ENCODE results near the gene MRGPRD.
"Not testable (repeated sequence)": the region's sequence is repeated elsewhere in the genome, so short reads cannot be mapped to it uniquely, and the experiment has no call there.

MRGPRD gene

DNA sequence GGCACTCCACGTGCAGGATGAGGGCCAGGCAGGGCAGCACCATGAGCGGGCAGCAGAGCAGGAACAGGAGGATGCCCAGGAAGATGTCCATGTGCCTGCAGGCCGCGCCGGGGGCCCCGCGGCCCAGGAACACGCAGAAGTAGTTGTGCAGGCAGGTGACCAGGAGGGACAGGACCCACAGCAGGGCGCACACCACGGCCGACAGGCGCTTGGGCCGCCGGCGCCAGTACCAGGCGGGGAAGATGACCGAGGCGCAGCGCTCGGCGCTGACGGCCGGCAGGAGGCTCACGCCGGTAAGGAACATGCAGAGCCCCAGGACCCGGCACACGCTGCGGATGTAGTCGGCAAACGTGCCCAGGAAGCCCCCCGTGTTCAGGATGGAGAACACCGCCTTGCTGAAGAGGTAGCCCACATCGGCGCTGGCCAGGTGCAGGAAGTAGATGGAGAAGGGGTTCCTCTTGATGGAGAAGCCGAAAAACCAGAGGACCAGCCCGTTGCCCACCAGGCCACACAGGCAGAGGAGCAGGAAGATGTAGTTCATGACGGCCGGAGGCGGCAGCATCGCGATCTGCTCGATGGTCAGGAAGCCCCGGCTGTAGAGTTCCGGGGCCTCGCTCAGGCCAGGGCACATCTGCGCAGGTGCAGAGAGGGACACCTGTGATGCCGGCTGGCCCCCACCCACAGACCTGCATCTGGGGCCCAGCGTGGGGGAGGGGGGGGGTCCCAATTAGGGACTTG lies 25.0 kb upstream of the MRGPRD start:
- DNase-seq (ENCODE audit: low read depth): no peak

DNA sequence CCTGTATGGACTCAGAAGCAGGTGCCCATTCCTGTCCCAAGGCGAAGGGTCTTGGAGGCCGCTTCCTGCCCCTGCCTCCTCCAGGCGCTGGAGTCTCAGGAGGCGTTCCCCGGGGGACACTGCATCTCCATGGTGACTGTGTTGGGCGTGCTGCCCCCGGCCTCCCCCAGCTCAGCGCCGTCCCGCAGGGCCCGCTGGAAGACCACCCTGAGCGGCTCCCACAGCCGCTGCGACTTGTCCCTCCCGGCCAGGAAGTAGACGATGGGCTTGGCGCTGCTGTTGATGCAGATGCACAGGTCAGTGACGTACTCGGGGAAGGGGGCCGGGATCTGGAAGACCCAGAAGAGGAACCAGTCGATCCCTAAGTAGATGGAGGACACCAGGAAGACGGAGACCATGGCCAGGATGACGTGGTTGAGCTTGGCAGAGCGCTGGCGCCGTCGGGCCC lies 24.4 kb upstream of the MRGPRD start:
- no peak for DNase-seq (ENCODE audit: low read depth)

DNA sequence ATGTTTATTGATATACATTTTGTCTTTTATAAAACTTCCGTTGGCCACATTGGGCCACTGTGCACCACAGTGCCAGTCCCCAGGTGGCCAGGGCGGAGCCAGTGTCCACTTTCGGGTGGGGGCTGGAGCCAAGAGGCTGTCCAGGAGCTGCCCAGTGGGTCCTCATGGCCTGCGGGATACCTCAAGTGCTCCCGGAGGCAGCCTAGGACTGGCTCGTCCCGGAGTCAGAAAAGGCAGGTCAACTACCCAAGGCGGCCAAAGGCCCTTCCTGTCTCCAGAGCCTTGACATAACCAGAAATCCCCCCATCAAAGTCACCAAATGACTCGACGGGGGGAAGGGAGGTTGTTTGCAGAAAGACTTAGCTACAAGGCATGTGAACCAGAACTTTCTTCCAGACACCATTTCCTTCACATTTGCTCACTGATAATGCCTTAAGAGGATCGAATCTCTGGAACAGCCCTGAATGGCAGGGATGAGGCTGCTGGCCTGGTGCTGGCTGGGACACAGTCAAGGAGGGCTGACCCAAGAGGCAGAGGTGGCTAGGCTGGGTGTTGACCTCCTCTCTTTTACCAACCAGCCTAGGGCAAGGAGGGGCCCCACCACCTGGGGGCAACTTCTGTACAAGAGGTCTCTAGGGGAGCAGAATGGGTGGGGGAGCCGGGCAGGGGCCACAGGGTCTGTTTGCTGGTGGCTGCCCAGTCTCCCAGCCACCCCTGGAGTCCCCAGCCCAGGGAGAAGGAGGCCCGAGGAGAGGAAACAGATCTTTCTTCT lies 23.8 kb upstream of the MRGPRD start:
- DNase-seq (ENCODE audit: low read depth): no peak

DNA sequence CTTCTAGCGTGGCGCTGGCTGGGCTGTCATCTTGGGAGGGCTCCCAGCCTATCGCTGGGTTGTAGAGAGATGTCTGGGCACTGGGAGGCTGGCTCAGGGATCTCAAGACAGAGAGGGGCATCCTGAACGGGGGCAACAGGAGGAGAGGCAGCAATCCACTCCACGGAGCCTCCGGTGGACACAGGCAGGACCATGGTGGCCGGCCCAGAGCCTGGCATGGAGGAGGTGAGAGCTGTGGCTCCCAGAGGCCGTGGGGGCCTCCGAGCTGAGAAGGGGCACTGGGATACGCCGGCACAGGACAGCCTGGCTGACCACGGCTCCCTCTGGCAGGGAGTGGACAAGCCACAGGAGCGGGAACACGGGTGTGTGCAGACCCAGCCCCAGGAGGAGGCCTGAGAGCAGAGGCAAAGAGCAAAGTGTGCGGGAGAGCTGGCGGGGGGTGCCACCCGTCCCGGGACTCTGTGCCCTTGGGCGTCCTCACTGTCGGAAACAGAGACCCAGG lies 23.1 kb upstream of the MRGPRD start:
- DNase-seq (ENCODE audit: low read depth): no peak

DNA sequence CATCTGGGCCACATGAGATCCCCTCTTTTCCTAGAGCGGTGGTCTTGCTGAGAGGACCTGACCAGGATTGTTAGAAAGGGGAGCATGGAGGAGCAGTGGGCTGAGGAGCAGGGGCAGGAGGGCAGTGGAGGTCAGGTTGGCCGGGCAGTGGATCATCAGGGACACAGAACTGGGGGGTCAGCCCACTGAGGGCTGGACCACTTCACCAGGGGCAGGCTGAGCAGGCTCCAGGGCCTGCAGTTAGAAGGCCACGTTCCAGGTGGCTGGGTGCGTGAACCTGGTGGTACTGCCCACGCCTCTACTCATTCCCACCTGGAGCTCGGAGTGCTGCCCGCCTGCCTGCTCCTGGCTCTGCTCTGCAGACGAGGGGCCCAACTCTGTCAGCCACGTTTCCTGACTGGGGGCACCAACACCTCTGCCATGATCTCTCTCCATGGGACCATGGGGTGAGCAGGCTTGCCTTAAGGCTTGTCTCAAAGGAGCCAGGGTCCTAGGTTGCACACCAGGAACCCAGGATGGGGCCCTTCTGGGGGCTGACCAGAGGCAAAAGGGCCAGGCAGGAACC lies 22.6 kb upstream of the MRGPRD start:
- DNase-seq (ENCODE audit: low read depth): no peak

DNA sequence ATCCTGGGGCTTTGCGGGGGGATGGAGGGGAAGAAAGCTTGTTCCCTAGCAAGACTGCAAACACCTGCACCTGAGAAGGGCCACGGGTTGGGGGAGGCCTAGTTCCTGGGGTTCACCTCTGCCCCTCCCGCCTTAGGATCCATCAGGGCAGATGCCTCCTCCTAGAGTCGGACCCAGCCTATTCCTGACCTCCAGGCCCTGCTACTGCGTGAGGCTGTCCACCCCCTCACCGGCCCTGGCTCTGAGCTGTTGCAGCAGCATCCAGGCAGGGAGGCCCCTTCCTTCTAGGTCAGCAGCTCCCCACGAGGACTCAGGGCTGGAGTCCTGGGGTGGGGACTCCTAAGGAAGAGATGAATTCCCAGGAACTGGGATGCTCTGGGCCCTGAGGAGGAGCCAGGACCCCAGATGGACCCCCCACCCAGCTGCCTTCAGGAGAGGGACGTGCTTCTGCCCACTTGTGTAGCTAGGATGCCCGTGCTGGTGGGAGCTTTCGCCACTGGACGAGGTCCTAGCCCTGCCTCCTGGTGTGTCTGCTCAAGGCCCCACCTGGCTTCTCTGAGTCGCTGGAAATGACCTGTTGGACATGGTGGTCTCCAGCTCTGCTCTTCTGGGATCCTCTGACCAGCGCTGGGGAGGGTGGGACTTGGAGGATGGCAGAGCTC lies 21.9 kb upstream of the MRGPRD start:
- no peak for DNase-seq (ENCODE audit: low read depth)

DNA sequence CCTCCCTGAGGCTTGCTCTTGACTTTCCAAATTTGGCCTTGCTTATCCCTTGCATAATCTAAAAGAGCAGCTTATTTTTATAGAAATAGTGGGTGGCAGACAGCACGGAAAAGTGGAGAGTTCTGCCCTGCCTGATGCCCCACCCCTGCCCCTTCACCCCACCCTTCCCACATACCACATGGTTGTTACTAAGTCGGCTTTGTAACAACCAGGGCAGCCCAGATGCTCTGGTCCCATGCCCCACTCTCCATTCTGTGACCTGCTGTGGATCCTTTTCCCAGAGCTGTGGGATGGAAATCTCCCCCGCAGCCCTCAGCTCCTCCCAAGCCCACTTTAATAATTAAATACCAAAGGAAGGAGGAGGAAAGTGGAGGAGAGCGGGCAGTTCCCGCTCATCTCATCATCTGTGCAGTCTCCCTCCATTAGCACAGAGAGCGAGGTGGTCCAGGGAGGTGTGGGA lies 21.4 kb upstream of the MRGPRD start:
- DNase-seq (ENCODE audit: low read depth): no peak

DNA sequence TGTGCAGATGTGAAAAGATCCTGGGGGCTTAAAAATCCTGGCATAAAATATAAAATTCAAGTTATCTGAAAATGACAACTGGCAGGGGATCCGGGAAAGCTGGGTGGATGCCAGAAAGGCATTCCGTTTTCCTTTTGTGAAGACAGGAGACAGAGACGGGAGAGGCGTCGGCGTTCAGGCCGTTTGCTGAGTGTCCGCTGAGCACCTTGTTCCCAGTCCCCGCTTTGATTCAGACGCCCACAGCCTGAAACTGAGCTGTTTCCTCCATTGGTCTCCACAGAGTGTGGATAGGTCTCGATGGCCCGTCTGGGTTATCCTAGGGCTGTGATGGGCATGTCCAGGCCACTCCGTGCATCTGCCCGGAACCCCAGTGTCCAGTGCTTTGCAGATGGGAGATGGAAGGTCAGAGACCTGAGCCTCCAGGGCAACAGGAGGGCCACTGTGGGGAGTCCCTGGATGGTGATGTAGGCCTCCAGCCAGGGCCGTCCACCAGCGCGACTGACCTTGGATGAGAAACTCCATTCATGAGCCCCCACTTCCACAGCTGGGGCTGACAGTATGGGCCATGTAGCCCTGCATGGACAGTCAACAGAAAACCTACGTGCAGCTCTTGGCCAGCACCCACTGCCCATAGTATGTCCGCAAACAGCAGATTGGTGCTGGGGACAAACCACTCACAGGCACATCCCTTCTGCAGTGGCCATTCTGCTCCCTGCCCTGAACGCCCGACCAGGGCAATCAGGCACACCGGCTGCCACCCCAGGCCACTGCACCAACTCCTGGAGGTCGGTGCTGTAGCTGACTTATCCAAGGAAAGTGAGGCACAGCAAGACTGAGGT lies 20.7 kb upstream of the MRGPRD start:
- no peak for DNase-seq (ENCODE audit: low read depth)

DNA sequence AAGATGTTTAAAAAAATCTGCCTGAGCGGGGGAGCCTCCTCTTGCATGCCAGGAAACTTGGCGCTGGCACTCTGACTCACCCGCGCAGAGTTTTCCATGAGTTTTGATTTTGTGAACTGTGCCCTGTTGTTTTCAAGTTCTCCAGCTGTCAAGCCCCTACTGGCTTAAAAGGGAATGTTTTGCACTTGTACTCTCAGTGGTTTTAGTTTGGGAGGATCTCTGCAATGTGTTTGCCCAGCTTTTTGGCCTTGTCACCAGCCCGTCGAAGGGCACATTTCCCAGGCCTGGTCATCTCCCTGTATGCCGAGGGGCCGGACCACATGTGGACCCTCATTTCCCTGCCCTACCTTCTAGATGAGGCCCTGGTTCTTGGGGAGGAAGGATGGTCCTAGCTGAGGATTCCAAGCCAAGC lies 20.1 kb upstream of the MRGPRD start:
- peak; percentile 35 for DNase-seq (ENCODE audit: low read depth)

DNA sequence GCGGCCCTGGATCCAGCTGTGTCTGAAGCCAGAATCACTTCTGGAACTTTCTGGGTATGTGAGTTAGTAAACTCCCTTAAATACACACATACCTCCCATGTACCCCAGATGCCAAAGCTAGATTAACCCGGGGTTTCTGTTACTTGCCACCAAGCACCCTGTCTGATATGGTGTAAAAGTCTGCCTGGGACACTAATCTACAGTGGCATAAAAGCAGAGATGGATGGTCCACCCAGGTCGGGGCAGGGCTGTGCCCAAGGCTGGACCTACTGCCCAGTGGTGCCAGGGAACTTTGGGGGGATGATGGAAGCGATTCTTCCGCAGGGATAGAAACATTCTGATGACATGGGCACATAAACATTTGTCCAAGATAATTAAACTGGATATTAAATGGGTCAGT lies 19.6 kb upstream of the MRGPRD start:
- DNase-seq (ENCODE audit: low read depth): no peak

DNA sequence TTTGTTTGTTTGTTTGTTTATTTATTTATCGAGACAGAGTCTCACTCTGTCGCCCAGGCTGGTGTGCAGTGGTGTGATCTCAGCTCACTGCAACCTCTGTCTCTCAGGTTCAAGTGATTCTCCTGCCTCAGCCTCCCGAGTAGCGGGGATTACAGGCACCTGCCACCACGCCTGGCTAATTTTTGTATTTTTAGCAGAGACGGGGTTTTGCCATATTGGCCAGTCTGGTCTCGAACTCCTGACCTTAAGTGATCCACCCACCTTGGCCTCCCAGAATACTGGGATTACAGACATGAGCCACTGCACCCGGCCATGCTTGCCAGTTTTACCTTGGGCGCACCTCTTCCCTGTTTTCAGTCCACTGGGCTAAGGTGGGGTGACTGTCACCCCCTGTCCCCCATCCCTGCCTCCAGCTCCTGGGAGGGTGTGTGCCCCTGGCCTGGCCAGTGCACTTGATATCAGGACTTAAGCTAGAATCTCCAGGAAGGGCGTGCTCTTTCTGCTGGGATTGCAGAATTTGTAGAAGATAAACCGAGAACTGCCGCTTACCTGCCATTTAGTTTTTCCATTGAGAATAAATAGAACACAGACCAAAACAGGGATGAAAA lies 19.1 kb upstream of the MRGPRD start:
- not testable (repeated sequence) for DNase-seq (ENCODE audit: low read depth)

DNA sequence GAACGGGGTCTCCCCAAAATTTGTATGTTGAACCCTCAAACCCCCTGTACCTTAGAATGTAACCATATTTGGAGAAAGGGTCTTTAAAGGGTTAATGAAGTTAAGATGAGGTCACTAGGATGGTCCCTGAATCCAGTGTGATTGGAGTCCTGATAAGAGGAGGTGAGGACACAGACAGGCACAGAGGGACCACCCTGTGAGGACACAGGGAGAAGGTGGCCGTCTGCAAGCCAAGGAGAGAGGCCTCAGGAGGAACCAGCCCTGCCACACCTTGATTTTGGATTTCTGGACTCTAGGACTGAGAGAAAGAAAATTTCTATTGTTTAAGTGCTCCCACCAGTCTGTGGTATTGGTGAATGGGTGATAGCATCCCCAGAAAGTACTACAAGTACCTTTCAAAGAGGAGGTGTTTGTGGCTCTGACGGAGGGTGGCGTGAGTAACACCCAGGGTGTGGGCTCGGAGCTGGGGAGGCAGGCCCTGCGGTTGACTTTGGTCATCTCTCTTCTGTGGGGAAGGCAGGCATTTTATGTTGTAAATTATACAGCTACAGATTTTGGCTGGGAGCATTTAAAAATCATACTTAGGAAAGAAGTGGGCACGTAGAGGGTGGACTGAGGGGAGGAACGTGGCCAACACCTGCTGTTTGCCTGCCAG lies 18.4 kb upstream of the MRGPRD start:
- no peak for DNase-seq (ENCODE audit: low read depth)

DNA sequence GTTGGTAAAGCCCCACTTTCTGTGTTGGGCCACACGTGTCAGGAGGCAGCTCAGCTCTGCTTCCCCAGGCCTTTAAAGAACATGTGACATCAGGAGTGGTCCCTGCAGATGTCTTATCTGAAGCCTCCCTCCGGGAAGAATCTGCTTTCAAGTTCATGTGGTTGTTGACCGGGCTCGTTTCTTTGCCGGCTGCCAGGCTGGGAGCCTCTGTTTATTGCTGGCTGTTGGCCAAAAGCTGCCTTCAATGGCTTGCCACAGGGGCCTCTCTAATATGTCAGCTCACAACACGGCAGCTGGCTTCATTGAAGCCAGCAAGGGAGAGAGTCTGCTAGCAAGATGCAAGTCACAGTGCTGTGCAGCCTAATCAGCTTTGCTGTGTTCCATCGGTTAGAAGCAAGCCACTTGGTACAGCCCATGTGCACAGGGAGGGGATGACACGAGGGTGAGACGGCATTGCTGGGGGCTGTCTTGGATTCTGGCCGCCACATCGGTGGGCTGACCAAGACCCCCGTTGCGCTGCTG lies 17.7 kb upstream of the MRGPRD start:
- no peak for DNase-seq (ENCODE audit: low read depth)

DNA sequence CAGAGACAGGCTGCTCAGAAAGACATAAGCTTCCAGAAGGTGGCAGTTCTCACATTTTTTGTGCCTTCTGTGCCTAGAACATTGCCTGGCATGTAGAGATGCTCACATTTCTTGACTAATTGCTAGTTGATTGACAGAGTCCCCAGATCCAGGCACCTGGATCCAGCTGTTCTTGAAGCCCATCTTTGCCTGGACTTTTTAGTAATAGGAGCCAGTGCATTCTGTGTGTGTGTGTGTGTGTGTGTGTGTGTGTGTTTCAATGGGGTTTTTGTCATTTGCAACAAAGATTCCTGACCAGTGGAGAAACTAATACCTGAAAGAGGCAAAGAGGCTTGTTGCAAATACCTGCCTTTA lies 17.2 kb upstream of the MRGPRD start:
- DNase-seq (ENCODE audit: low read depth): no peak

DNA sequence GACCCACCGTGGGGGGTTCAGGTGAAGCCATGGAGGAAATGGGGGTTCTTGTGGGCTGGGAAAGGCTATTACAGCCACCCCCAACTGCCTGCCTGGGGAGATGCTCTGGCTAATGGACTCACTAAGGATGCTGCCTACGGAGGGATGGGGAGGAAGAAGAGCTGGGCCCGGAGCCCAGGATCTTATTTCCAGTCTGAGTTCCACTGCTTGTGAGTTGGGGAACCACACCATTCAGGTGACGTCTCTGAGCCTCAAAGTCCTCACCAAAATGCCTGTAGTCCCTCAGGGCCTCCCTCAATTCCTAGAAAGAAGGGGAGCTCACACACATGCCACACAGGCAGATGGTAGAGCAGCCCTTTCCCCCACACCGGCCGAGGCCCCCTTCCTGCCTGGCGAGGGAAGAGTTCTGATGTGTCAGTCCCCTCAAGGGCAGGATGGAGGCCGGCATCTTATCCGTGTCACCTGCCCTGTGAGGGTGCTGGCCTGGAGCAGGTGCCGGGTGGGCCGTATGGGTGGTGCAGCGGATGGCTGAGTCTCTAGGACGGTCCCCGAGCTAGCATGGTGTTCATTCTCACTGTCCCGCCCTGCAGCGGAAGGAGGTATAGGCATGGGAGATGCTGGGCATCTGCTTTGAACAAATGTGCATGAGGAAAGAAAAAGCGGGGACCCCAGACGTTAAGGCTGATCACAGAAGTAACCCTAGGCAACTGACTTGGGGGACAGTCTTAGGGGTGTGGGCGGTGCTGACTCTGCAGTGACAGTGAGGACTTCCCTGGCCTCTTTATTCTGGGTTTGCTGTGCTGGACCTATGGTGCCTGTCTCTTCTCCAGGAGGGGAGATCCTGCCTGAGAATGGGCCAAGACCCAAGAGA lies 16.6 kb upstream of the MRGPRD start:
- no peak for DNase-seq (ENCODE audit: low read depth)

DNA sequence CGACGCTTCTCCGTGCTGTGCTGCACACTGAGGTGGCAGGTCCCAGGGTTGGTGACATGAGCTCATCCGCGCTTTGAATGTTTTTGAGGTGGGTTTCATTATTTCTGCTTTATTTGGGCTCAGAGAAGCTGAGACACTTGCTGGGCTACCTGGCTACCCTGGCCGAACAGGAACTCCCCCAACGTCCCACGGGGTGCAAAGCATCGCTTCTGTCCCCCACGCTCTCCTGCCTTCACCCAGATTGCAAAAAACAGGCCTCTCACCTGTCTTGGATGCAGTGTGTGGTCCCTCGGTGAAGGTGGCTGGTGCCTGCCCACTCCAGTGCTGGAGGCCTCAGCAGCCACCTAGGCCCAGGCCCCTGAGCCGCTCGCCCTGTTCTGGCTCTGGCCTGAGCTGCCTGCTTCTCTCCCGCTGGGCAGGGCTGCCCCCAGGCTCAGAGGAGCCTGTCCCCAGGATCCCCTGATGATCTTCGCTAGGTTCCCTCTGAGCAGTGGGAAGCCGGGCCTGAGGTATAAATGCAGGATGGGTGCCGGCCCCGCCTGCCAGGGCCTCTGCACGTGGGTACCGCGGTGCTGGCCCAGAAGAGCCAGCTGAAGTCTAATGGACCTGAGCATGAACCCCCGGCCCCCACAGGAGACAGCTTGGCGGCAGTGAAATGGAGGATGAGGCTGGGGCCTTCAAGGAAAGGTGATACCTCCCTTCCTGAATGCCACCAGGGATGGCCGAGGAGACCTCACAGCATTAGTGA lies 15.8 kb upstream of the MRGPRD start:
- DNase-seq (ENCODE audit: low read depth): no peak

DNA sequence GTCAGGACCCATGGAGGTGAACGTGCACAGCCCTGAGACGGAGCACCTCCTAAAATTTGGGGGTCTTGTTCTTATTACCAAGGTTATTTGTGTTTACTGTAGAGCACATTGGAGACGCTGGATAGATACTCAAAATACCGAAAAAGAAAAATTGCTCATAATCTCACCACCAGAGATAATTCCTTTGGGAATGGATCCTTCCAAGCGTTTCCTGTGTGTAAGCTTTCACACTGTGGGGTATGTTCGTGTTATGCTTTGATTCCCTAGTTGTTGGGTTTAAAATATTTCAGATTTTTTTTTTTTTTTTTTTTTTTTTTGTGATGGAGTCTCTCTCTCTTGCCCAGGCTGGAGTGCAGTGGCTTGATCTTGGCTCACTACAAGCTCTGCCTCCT lies 14.1 kb upstream of the MRGPRD start:
- no peak for DNase-seq (ENCODE audit: low read depth)

DNA sequence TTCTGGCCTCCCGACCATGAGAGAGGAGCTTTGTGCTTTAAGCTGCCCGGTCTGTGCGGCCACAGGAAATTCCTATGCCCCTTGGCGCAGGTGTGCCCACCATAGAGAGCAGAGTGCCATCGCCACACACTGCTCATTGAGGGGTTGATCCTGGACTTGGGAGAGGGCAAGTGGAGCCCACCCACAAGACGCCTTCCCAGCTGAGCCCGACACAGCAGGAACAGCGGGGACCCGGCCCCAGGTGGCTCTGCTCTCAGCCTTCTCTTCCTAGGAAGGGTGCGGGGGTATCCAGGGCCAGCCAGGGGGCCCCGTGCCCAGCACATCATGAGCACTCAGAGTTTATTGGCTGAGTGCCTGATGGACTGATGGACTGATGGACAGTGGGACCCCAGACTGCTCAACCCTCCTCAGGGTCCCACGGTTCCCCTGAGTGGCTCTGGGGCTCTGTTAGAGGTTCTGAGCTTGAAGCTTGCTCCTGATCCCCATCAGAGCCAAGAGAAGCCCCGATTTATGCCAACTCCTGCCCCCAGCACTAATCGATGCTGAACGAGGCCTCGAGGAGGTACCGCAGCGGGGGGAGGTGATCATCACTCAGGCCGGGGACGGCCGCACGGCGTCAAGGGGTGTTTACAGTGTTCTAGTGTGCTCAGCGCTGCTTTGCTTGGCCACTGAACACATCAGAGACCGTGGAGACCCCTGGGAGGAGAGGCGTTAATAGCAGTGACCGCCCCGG lies 13.5 kb upstream of the MRGPRD start:
- no peak for DNase-seq (ENCODE audit: low read depth)

All from HS-5 (cell line).